Adrenal gland (tissue), 19 donors: ENCODE results near the gene ZRANB3. TPM values are rescaled to one million over a fixed set of nuclear protein-coding genes. Genes with fewer than 3 reads are reported as not detected.

Source experiments
- DNase-seq, 7 donors: peaks; one replicate each; pipeline ENCODE4 v3.0.0-alpha.2; 2019 to 2020
- H3K27ac ChIP-seq, 5 donors: fragments of 200-600 bp; sonication (generic) in 4 of 5; 1 replicate in 3 of 5; 2 replicates in 2 of 5; pipeline versions ENCODE4 v1.5.1 to v1.8.0; 2016 to 2020; ENCODE audit warnings: mild to moderate bottlenecking in 1 of 5
- H3K27me3 ChIP-seq: fragments of 200-600 bp; 2 replicates; pipeline ENCODE4 v1.8.0; 2021
- H3K36me3 ChIP-seq, 2 donors: fragments of 200-600 bp; replicated peaks in 1 of 2; 1 replicate in 1 of 2; 2 replicates in 1 of 2; pipeline versions ENCODE4 v1.5.1 to v1.8.0; 2018 to 2022
- H3K4me1 ChIP-seq, 2 donors: fragments of 200-600 bp; replicated peaks in 1 of 2; 1 replicate in 1 of 2; 2 replicates in 1 of 2; pipeline versions ENCODE4 v1.5.1 to v1.8.0; 2018 to 2021
- H3K4me3 ChIP-seq, 4 donors: fragments of 200-600 bp; sonication (generic) in 3 of 4; one replicate each; pipeline ENCODE4 v1.5.1; 2016 to 2018
- H3K9me3 ChIP-seq, 3 donors: fragments of 200-600 bp; sonication (generic) in 1 of 3; replicated peaks in 1 of 3; 1 replicate in 2 of 3; 2 replicates in 1 of 3; pipeline versions ENCODE4 v1.5.1 to v1.8.0; 2016 to 2021
- CTCF ChIP-seq, 6 experiments: fragments of 450-650 bp in 4 of 6; fragments of 200-600 bp in 2 of 6; sonication (generic) in 1 of 6; IDR thresholded peaks; 1 replicate in 5 of 6; 2 replicates in 1 of 6; pipeline versions ENCODE4 v1.5.1 to v1.8.0; 2016 to 2021; ENCODE audit warnings: antibody characterized with exemption in 6 of 6, mild to moderate bottlenecking in 2 of 6, moderate library complexity in 1 of 6
- POLR2A ChIP-seq, 2 donors: fragments of 450-650 bp; IDR thresholded peaks; one replicate each; pipeline ENCODE4 v1.6.1; 2017; ENCODE audit warnings: antibody characterized with exemption in 2 of 2, mild to moderate bottlenecking in 2 of 2, moderate library complexity in 1 of 2
- WGBS, 4 donors: extraction: QIAGEN DNeasy Blood & Tissue Kit in 2 of 4; methylation state at CpG; one replicate each; pipeline versions ENCODE4 v1.1.5 to v1.1.7; 2013 to 2017; 5-methylcytosine and 5-hydroxymethylcytosine counted together
- intact Hi-C, 2 donors: fragments of 100-400 bp; cut with DNase I; formaldehyde crosslinking; loops; one replicate each; pipeline versions ENCODE4 v1.14.1 to v1.15.0; 2022 to 2023
- long read RNA-seq, 10 donors: library from polyadenylated mRNA in 3 of 10; unstranded in 2 of 10; stranded (forward) in 1 of 10; transcript quantifications; one replicate each; pipeline ENCODE4 v2.0.0 and lab custom pipeline, GENCODE V29; 2021 to 2026
- polyA plus RNA-seq, 3 donors: library from polyadenylated mRNA; stranded (reverse); fragments of 200-250 nt in 2 of 3; fragments of 350-450 nt in 1 of 3; fragmentation: Illumina TruSeq in 1 of 3; extraction: RNeasy Lipid Tissue Mini Kit (QIAGEN cat#74804) in 1 of 3; gene quantifications; one replicate each; pipeline ENCODE4 v1.2.3, GENCODE V29; 2013 to 2014
- total RNA-seq, 9 donors: library from RNA; depleted of rRNA in 4 of 9; stranded (reverse); fragments of >200 nt in 4 of 9; fragments of 120-200 nt in 1 of 9; fragmentation: NEBNext Ultra II Directional in 1 of 9; extraction: Animal tissue kit (Norgen Biotek cat#: 25700) in 1 of 9; gene quantifications; one replicate each; pipeline versions ENCODE4 v1.1.0 to v1.2.4, GENCODE V29; 2013 to 2023
- donor health status: healthy with polysubstance abuse.
- donor health status: Bipolar disorder and iron deficiency.
- donor health status: DM: yes; HTN: yes; CAD: no.
- donor health status: DM: no; HTN: no; CAD: no.
- donor health status: DM: no; HTN: no; CAD: no.
- donor health status: DM: yes; HTN: yes; CAD: no.

The ZRANB3 gene
- total RNA-seq (10 to 100 TPM in 5 of 9 donors, 1 to 10 TPM in 4; 3.4 to 16.8 (median 10.0) TPM), polyA plus RNA-seq (1 to 10 TPM; 1.0 to 5.1 (median 1.8) TPM)
- long read RNA-seq, donor 1, partial matches to known transcripts = 56 of 56 reads
- long read RNA-seq, donor 1, other reads (novel, unspliced or antisense) = 0 of 56 reads
- long read RNA-seq, donor 2 = 0 reads
- long read RNA-seq, donor 3 = 0 reads
- long read RNA-seq, donor 4, partial matches to known transcripts = 0 of 1 reads
- long read RNA-seq, donor 4, other reads (novel, unspliced or antisense) = 1 of 1 reads
- long read RNA-seq, donor 5 = 0 reads
- long read RNA-seq, donor 6, partial matches to known transcripts = 0 of 1 reads
- long read RNA-seq, donor 6, other reads (novel, unspliced or antisense) = 1 of 1 reads
- long read RNA-seq, donor 7 = 0 reads
- long read RNA-seq, donor 8 = 0 reads
- long read RNA-seq, donor 9 = 0 reads
- long read RNA-seq, donor 10 = 0 reads

GRCh38 chr2:135530313-135531230 lies at the start of gene ZRANB3:
TSS of gene ZRANB3 (minus strand) at chr2:135531218.
- TF ChIP-seq POLR2A (IDR thresholded peaks at IDR 0.05) (peak in 1 of 2 donors; percentile 24), CTCF (IDR thresholded peaks at IDR 0.05) (peak in 1 of 6 experiments; percentile 7)
- H3K9me3 ChIP-seq = no peaks in the 10 kb centered on the region
- H3K4me3 ChIP-seq = peak within 1 kb of the TSS; percentile 58 to 97 (median 77)
- peaks cover 9% of the 10 kb centered on the region in 2 donors for H3K4me1 ChIP-seq
- 0 to 1% (median 0%) methylated on average over 41 to 46 of the region's 46 CpGs for WGBS, 4 donors
- peak within 1 kb of the TSS; percentile 72 to 97 (median 93) for H3K27ac ChIP-seq
- DNase-seq = peak; percentile 93 to 99 (median 98)
- H3K27me3 ChIP-seq = no peaks in the 10 kb centered on the region
- intact Hi-C loops = no loop called here
- no peaks in the 10 kb centered on the region for H3K36me3 ChIP-seq

- 93 to 98% (median 96%) methylated on average over 1 of the region's 1 CpG for WGBS, 4 donors
- Histone ChIP-seq H3K9me3 (no peaks in the 10 kb centered on the region), H3K27ac (no peak overlapping the region), H3K4me1 (no peaks in the 10 kb centered on the region), H3K27me3 (no peaks in the 10 kb centered on the region), H3K4me3 (no peak overlapping the region), H3K36me3 (no peaks in the 10 kb centered on the region)
- peak in 1 of 6 experiments; percentile 9 for TF ChIP-seq CTCF (IDR thresholded peaks at IDR 0.05)
- no peak for TF ChIP-seq POLR2A (IDR thresholded peaks at IDR 0.05)
- intact Hi-C loops = no loop called here
- no peak for DNase-seq
Measured at GRCh38 chr2:135573620-135574019, 42.6 kb upstream of the ZRANB3 start.

GRCh38 chr2:135570884-135571283 lies 39.9 kb upstream of the ZRANB3 start:
- no peak for DNase-seq
- intact Hi-C loops = no loop called here
- 89 to 92% (median 90%) methylated on average over 2 of the region's 2 CpGs for WGBS, 4 donors
- Histone ChIP-seq H3K4me1 (no peaks in the 10 kb centered on the region), H3K9me3 (no peaks in the 10 kb centered on the region), H3K36me3 (no peaks in the 10 kb centered on the region), H3K27ac (no peak overlapping the region), H3K4me3 (no peak overlapping the region), H3K27me3 (no peaks in the 10 kb centered on the region)
- TF ChIP-seq CTCF (IDR thresholded peaks at IDR 0.05) (no peak), POLR2A (IDR thresholded peaks at IDR 0.05) (no peak)

- DNase-seq = peak in 4 of 7 donors; percentile 13 to 22 (median 16)
- H3K9me3 ChIP-seq = no peaks in the 10 kb centered on the region
- H3K4me1 ChIP-seq = no peaks in the 10 kb centered on the region
- no peak overlapping the region for H3K4me3 ChIP-seq
- WGBS, 4 donors = 77 to 92% (median 87%) methylated on average over 2 to 4 of the region's 4 CpGs
- H3K36me3 ChIP-seq = no peaks in the 10 kb centered on the region
- intact Hi-C loops = no loop called here
- H3K27me3 ChIP-seq = no peaks in the 10 kb centered on the region
- H3K27ac ChIP-seq = no peak overlapping the region
- TF ChIP-seq POLR2A (IDR thresholded peaks at IDR 0.05) = no peak
Measured at GRCh38 chr2:135563793-135564192, 32.8 kb upstream of the ZRANB3 start.
